Trophoblast cell (in vitro differentiated cells and primary cell): ENCODE measurements around the gene LAMB4.
A peak's percentile ranks its signal among the peaks of the same experiment; 100 is the strongest.

Source experiments
- DNase-seq, 2 donors: peaks; one replicate each; pipeline ENCODE4 v3.0.0-alpha.2; 2016
- H2AFZ ChIP-seq: 2 replicates; pipeline ENCODE4 v1.6.1; 2013; ENCODE audit warnings: low read length, moderate library complexity, mild to moderate bottlenecking; ENCODE audit not compliant: insufficient read depth, poor library complexity
- H2AK5ac ChIP-seq: 2 replicates; pipeline ENCODE4 v1.6.1; 2013; ENCODE audit warnings: mild to moderate bottlenecking, low read length
- H2BK120ac ChIP-seq: 2 replicates; pipeline ENCODE4 v1.6.1; 2013; ENCODE audit warnings: low read length, mild to moderate bottlenecking, moderate library complexity; ENCODE audit not compliant: insufficient read depth, poor library complexity
- H2BK12ac ChIP-seq: 2 replicates; pipeline ENCODE4 v1.6.1; 2013; ENCODE audit warnings: mild to moderate bottlenecking, low read length, moderate library complexity
- H2BK5ac ChIP-seq: 2 replicates; pipeline ENCODE4 v1.6.1; 2013; ENCODE audit warnings: low read length, low read depth, moderate library complexity, mild to moderate bottlenecking; ENCODE audit not compliant: poor library complexity
- H3K14ac ChIP-seq: 2 replicates; pipeline ENCODE4 v1.6.1; 2013; ENCODE audit warnings: mild to moderate bottlenecking, low read length
- H3K18ac ChIP-seq: 2 replicates; pipeline ENCODE4 v1.6.1; 2013; ENCODE audit warnings: mild to moderate bottlenecking, low read length
- H3K23ac ChIP-seq: 2 replicates; pipeline ENCODE4 v1.6.1; 2013; ENCODE audit warnings: low read length
- H3K27ac ChIP-seq: 2 replicates; pipeline ENCODE4 v1.5.1; 2013; ENCODE audit warnings: low read depth, mild to moderate bottlenecking, inconsistent platforms, low read length, moderate library complexity
- H3K27me3 ChIP-seq: 2 replicates; pipeline ENCODE4 v1.6.1; 2013; ENCODE audit warnings: inconsistent platforms, mild to moderate bottlenecking, low read length, moderate library complexity; ENCODE audit not compliant: insufficient read depth
- H3K36me3 ChIP-seq, 2 experiments: 1 replicate in 1 of 2; 2 replicates in 1 of 2; pipeline ENCODE4 v1.6.1; 2013; ENCODE audit warnings: low read length in 2 of 2, mild to moderate bottlenecking in 2 of 2, moderate library complexity in 1 of 2; ENCODE audit not compliant: insufficient read depth in 2 of 2, control insufficient read depth in 1 of 2
- H3K4ac ChIP-seq: 2 replicates; pipeline ENCODE4 v1.6.1; 2013; ENCODE audit warnings: low read depth, mild to moderate bottlenecking, low read length, moderate library complexity
- H3K4me1 ChIP-seq, 2 experiments: 1 replicate in 1 of 2; 2 replicates in 1 of 2; pipeline ENCODE4 v1.6.1; 2013; ENCODE audit warnings: low read length in 2 of 2, mild to moderate bottlenecking in 2 of 2, moderate library complexity in 1 of 2; ENCODE audit not compliant: insufficient read depth in 2 of 2, control insufficient read depth in 1 of 2
- H3K4me2 ChIP-seq: 2 replicates; pipeline ENCODE4 v1.6.1; 2013; ENCODE audit warnings: inconsistent platforms, mild to moderate bottlenecking, low read length, moderate library complexity
- H3K4me3 ChIP-seq: 2 replicates; pipeline ENCODE4 v1.5.1; 2013; ENCODE audit warnings: mild to moderate bottlenecking, low read depth, low read length, inconsistent platforms
- H3K79me1 ChIP-seq: one replicate; pipeline ENCODE4 v1.6.1; 2013; ENCODE audit warnings: low read length
- H3K79me2 ChIP-seq: 2 replicates; pipeline ENCODE4 v1.6.1; 2013; ENCODE audit warnings: low read length, mild to moderate bottlenecking; ENCODE audit not compliant: control insufficient read depth, insufficient read depth, poor library complexity
- H3K9ac ChIP-seq: 2 replicates; pipeline ENCODE4 v1.6.1; 2013; ENCODE audit warnings: mild to moderate bottlenecking, low read length
- H3K9me3 ChIP-seq: 2 replicates; pipeline ENCODE4 v1.6.1; 2013; ENCODE audit warnings: low read depth, mild to moderate bottlenecking, control low read depth, inconsistent platforms, low read length; ENCODE audit not compliant: insufficient read depth
- H4K12ac ChIP-seq: 2 replicates; pipeline ENCODE4 v1.6.1; 2013; ENCODE audit warnings: low read depth, mild to moderate bottlenecking, low read length, moderate library complexity
- H4K8ac ChIP-seq: 2 replicates; pipeline ENCODE4 v1.6.1; 2013; ENCODE audit warnings: low read depth, mild to moderate bottlenecking, low read length, moderate library complexity
- H4K91ac ChIP-seq: one replicate; pipeline ENCODE4 v1.6.1; 2013; ENCODE audit warnings: low read depth, mild to moderate bottlenecking, low read length, moderate library complexity
- WGBS: extraction: QIAGEN DNeasy Blood & Tissue Kit; methylation state at CpG from one replicate; pipeline ENCODE4 v1.1.7; 2013; ENCODE audit warnings: missing lambda C conversion rate; ENCODE audit not compliant: insufficient read length, insufficient coverage; ENCODE audit errors: extremely low coverage; 5-methylcytosine and 5-hydroxymethylcytosine counted together

Gene LAMB4

GRCh38 chr7:108093341-108093740 is 36.8 kb downstream of the LAMB4 start:
- Histone ChIP-seq H3K79me1 (peaks cover 14% of the 10 kb centered on the region), H3K4me3 (no peak overlapping the region), H3K27ac (no peak overlapping the region), H3K9me3 (peaks cover 2% of the 10 kb centered on the region), H4K91ac (peak overlapping the region; percentile 65), H4K12ac (no peak overlapping the region), H2BK12ac (peak overlapping the region; percentile 30), H3K23ac (no peak overlapping the region), H4K8ac (no peak overlapping the region), H2BK5ac (no peak overlapping the region), H2BK120ac (peak overlapping the region; percentile 46), H2AK5ac (no peak overlapping the region), H3K36me3 (no peaks in the 10 kb centered on the region), H3K27me3 (no peaks in the 10 kb centered on the region), H3K79me2 (no peaks in the 10 kb centered on the region), H3K18ac (no peak overlapping the region), H3K4me1 (peaks cover 11 to 21% of the 10 kb centered on the region in 2 experiments), H2AFZ (no peak overlapping the region), H3K4me2 (no peak overlapping the region), H3K9ac (no peak overlapping the region), H3K14ac (no peak overlapping the region), H3K4ac (no peak overlapping the region)
- no CpG with 5 or more reads among the region's 4 CpGs for WGBS
- DNase-seq, result no peak

- H3K4ac ChIP-seq, result no peak overlapping the region
- H4K8ac ChIP-seq, result no peak overlapping the region
Measured at GRCh38 chr7:108091461-108091831, 38.7 kb downstream of the LAMB4 start.

GRCh38 chr7:108090791-108091460 is 39.2 kb downstream of the LAMB4 start:
- Histone ChIP-seq H3K4ac (no peak overlapping the region), H3K23ac (no peak overlapping the region), H2AK5ac (no peak overlapping the region), H3K27me3 (no peaks in the 10 kb centered on the region), H4K8ac (no peak overlapping the region), H3K27ac (peak overlapping the region; percentile 64), H3K79me1 (peaks cover 14% of the 10 kb centered on the region), H2BK12ac (no peak overlapping the region), H3K79me2 (no peaks in the 10 kb centered on the region), H3K18ac (no peak overlapping the region), H3K9ac (no peak overlapping the region), H2BK5ac (no peak overlapping the region), H4K12ac (no peak overlapping the region), H3K4me1 (peaks cover 11 to 22% of the 10 kb centered on the region in 2 experiments), H3K36me3 (no peaks in the 10 kb centered on the region), H4K91ac (no peak overlapping the region), H2AFZ (no peak overlapping the region), H3K4me3 (no peak overlapping the region), H2BK120ac (no peak overlapping the region), H3K4me2 (no peak overlapping the region), H3K9me3 (peaks cover 2% of the 10 kb centered on the region), H3K14ac (no peak overlapping the region)
- peak in 1 of 2 donors; percentile 49 for DNase-seq
- WGBS, result no CpG with 5 or more reads among the region's 7 CpGs

More at GRCh38 chr7:108091461-108091831, 38.7 kb downstream of the LAMB4 start:
- Histone ChIP-seq H3K4me2 (peak overlapping the region; percentile 15), H3K79me1 (peaks cover 14% of the 10 kb centered on the region), H3K27me3 (no peaks in the 10 kb centered on the region), H2AK5ac (no peak overlapping the region), H4K12ac (no peak overlapping the region), H3K4me3 (no peak overlapping the region), H3K79me2 (no peaks in the 10 kb centered on the region), H3K27ac (peak overlapping the region; percentile 64), H2BK5ac (no peak overlapping the region), H2BK120ac (no peak overlapping the region), H3K4me1 (peaks cover 11 to 22% of the 10 kb centered on the region in 2 experiments), H4K91ac (no peak overlapping the region), H2AFZ (no peak overlapping the region), H3K9me3 (no peaks in the 10 kb centered on the region), H3K18ac (no peak overlapping the region), H3K14ac (no peak overlapping the region), H2BK12ac (no peak overlapping the region), H3K9ac (no peak overlapping the region), H3K23ac (no peak overlapping the region), H3K36me3 (no peaks in the 10 kb centered on the region)
- DNase-seq, result peak; percentile 45 to 66
- WGBS, result no CpG with 5 or more reads among the region's 7 CpGs

- peak overlapping the region; percentile 18 for H2BK5ac ChIP-seq
- peak overlapping the region; percentile 87 for H3K23ac ChIP-seq
- H3K4me1 ChIP-seq, result peaks cover 11 to 19% of the 10 kb centered on the region in 2 experiments
- H2AFZ ChIP-seq, result no peak overlapping the region
- H2BK12ac ChIP-seq, result peak overlapping the region; percentile 33
- H3K36me3 ChIP-seq, result no peaks in the 10 kb centered on the region
- no peak overlapping the region for H3K4me3 ChIP-seq
- DNase-seq, result no peak
- no peak overlapping the region for H3K9ac ChIP-seq
- H4K12ac ChIP-seq, result no peak overlapping the region
- H3K79me2 ChIP-seq, result no peaks in the 10 kb centered on the region
- peak overlapping the region; percentile 25 for H3K18ac ChIP-seq
- H4K91ac ChIP-seq, result peak overlapping the region; percentile 25
- peak overlapping the region; percentile 78 for H3K27ac ChIP-seq
- no CpG with 5 or more reads among the region's 1 CpG for WGBS
- peaks cover 12% of the 10 kb centered on the region for H3K79me1 ChIP-seq
- no peak overlapping the region for H3K4ac ChIP-seq
- H3K14ac ChIP-seq, result peak overlapping the region; percentile 35
- H4K8ac ChIP-seq, result no peak overlapping the region
- peak overlapping the region; percentile 48 for H2BK120ac ChIP-seq
- peak overlapping the region; percentile 35 for H2AK5ac ChIP-seq
- no peak overlapping the region for H3K4me2 ChIP-seq
- H3K27me3 ChIP-seq, result no peaks in the 10 kb centered on the region
- peaks cover 2% of the 10 kb centered on the region for H3K9me3 ChIP-seq
Measured at GRCh38 chr7:108089381-108089780, 40.8 kb downstream of the LAMB4 start.
